ENCODE measurements around the gene RNF186.

RNF186 gene

DNA sequence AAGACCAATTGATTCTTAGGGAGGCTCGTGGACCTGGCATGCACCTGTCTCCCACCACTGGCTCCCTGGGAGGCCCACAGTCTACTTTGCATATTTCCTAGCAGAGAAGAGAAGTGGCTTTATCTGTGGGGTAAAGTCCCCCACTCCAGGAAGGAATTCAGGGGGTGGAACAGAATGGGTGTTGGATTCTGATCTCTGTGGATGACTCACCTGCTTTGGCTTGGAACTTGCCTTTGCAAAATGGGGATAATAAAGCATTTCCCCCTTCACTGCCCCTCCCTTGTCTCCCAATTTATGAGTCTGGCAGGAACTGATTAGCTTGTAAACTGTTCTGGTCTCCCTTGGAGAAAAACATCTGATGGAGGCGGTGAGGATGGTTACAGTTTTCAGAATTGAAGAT lies 46.0 kb upstream of the RNF186 start:
- no peak overlapping the region for H2AFZ ChIP-seq (ENCODE audit: low read depth)
- no peaks in the 10 kb centered on the region for H3K4me1 ChIP-seq (ENCODE audit: low read depth, poor library complexity, severe bottlenecking)
- H3K27me3 ChIP-seq (ENCODE audit: insufficient read depth, low read depth): no peaks in the 10 kb centered on the region
- TF ChIP-seq, protein P1, sequence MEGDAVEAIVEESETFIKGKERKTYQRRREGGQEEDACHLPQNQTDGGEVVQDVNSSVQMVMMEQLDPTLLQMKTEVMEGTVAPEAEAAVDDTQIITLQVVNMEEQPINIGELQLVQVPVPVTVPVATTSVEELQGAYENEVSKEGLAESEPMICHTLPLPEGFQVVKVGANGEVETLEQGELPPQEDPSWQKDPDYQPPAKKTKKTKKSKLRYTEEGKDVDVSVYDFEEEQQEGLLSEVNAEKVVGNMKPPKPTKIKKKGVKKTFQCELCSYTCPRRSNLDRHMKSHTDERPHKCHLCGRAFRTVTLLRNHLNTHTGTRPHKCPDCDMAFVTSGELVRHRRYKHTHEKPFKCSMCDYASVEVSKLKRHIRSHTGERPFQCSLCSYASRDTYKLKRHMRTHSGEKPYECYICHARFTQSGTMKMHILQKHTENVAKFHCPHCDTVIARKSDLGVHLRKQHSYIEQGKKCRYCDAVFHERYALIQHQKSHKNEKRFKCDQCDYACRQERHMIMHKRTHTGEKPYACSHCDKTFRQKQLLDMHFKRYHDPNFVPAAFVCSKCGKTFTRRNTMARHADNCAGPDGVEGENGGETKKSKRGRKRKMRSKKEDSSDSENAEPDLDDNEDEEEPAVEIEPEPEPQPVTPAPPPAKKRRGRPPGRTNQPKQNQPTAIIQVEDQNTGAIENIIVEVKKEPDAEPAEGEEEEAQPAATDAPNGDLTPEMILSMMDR (conservative IDR thresholded peaks at IDR 0.05; ENCODE audit: low read depth, low read length): no peak
- H3K4me3 ChIP-seq (IDR thresholded peaks at IDR 0.05; ENCODE audit: insufficient read depth, low read depth, low read length): no peak overlapping the region
- H3K36me3 ChIP-seq (ENCODE audit: insufficient read depth): no peaks in the 10 kb centered on the region
- H4K20me1 ChIP-seq (ENCODE audit: insufficient read depth): no peaks in the 10 kb centered on the region
- H3K4me2 ChIP-seq: no peak overlapping the region
- H3K9ac ChIP-seq: no peak overlapping the region
- no peak overlapping the region for H3K27ac ChIP-seq
- no peaks in the 10 kb centered on the region for H3K79me2 ChIP-seq (ENCODE audit: insufficient read depth, low read depth)

DNA sequence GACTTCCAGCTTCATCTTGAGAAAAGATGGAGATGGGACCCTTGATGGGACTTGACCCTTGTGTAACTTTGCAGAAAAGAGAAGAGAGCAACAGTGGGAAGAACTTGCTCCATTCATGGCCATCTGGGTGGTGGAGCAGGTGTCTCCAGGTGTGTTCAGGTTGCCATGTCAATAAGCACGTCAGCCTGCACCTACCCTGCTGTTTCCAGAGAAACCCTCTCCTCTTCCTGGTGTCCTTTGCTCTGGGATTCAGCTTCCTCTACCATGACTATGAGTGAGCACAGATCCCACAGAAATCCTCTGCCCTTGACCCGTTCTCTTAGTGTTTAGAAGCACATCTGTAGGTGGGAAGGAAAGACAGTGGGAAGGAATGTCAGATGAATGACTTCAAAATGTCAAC lies 45.3 kb upstream of the RNF186 start:
- Histone ChIP-seq H3K27ac (no peak overlapping the region), H3K36me3 (ENCODE audit: insufficient read depth) (no peaks in the 10 kb centered on the region), H3K27me3 (ENCODE audit: insufficient read depth, low read depth) (no peaks in the 10 kb centered on the region), H3K4me2 (no peak overlapping the region), H3K9ac (no peak overlapping the region), H2AFZ (ENCODE audit: low read depth) (no peak overlapping the region), H3K79me2 (ENCODE audit: insufficient read depth, low read depth) (no peaks in the 10 kb centered on the region), H3K4me1 (ENCODE audit: low read depth, poor library complexity, severe bottlenecking) (no peaks in the 10 kb centered on the region), H4K20me1 (ENCODE audit: insufficient read depth) (no peaks in the 10 kb centered on the region), H3K4me3 (IDR thresholded peaks at IDR 0.05; ENCODE audit: insufficient read depth, low read depth, low read length) (no peak overlapping the region)
- TF ChIP-seq, protein P1 (conservative IDR thresholded peaks at IDR 0.05; ENCODE audit: low read depth, low read length): no peak

DNA sequence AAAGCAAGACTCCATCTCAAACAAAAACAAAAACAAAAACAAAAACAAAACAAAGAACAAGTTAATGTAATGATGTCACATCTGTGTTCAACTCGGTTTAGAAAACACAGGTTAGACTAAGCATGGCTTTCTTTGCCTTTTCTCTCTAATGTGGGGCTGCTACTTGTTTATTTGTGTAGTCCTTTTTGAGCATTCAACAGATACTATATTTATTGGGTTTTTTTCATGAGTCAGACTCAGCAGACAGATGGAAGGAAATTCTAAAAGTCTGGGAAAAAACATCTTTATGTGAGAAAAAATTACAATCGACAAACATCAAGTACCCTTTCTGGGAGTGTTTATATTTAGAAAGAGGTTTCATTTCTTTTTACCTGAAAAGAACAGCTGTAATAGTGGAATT lies 44.8 kb upstream of the RNF186 start:
- H3K4me1 ChIP-seq (ENCODE audit: low read depth, poor library complexity, severe bottlenecking): no peaks in the 10 kb centered on the region
- no peaks in the 10 kb centered on the region for H3K36me3 ChIP-seq (ENCODE audit: insufficient read depth)
- H3K27ac ChIP-seq: no peak overlapping the region
- H3K4me2 ChIP-seq: no peak overlapping the region
- H3K27me3 ChIP-seq (ENCODE audit: insufficient read depth, low read depth): no peaks in the 10 kb centered on the region
- H4K20me1 ChIP-seq (ENCODE audit: insufficient read depth): no peaks in the 10 kb centered on the region
- no peak overlapping the region for H3K4me3 ChIP-seq (IDR thresholded peaks at IDR 0.05; ENCODE audit: insufficient read depth, low read depth, low read length)
- TF ChIP-seq, protein P1 (conservative IDR thresholded peaks at IDR 0.05; ENCODE audit: low read depth, low read length): no peak
- H3K9ac ChIP-seq: no peak overlapping the region
- no peak overlapping the region for H2AFZ ChIP-seq (ENCODE audit: low read depth)
- no peaks in the 10 kb centered on the region for H3K79me2 ChIP-seq (ENCODE audit: insufficient read depth, low read depth)

DNA sequence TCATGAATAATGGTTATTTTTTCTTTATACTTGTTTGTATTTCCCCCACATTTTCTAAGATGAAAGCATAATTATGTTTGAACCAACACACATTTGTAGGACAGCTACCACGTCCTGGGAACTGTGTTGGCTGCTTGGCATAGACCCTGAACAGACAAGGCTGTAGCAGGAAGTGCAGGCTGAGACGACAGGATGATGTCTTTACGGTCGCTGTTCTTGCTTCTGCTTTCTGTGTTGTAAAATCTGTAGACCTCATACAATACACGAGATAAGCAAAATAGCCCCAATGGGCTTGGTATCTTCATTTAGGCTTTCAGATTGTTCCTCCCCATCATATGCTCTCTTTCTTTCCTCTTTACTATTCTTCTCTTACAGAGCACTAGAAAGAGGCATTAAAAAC lies 43.8 kb upstream of the RNF186 start:
- TF ChIP-seq, protein P1 (conservative IDR thresholded peaks at IDR 0.05; ENCODE audit: low read depth, low read length): no peak
- Histone ChIP-seq H3K4me3 (IDR thresholded peaks at IDR 0.05; ENCODE audit: insufficient read depth, low read depth, low read length) (no peak overlapping the region), H3K27ac (no peak overlapping the region), H3K79me2 (ENCODE audit: insufficient read depth, low read depth) (no peaks in the 10 kb centered on the region), H3K9ac (no peak overlapping the region), H3K27me3 (ENCODE audit: insufficient read depth, low read depth) (no peaks in the 10 kb centered on the region), H4K20me1 (ENCODE audit: insufficient read depth) (no peaks in the 10 kb centered on the region), H3K4me1 (ENCODE audit: low read depth, poor library complexity, severe bottlenecking) (no peaks in the 10 kb centered on the region), H3K4me2 (no peak overlapping the region), H3K36me3 (ENCODE audit: insufficient read depth) (no peaks in the 10 kb centered on the region), H2AFZ (ENCODE audit: low read depth) (no peak overlapping the region)

DNA sequence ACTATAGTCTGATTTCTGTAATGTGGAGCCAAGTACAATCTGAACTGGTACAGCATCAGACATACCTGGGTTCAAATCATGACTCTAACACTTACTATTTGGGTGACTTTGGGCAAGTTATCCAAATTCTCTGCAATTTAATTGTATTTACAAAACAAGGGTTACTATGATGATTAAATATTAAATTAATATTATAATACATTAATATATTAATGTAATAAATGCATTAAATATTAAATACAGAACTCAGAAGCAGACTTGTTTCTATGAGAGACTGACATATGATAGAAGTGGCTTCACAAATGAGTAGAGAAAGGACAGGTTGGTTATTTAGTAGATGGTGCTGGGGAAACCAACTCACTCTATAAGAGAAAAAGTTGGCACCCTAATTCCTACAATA lies 39.8 kb upstream of the RNF186 start:
- H4K20me1 ChIP-seq (ENCODE audit: insufficient read depth): no peaks in the 10 kb centered on the region
- H3K27ac ChIP-seq: no peak overlapping the region
- no peaks in the 10 kb centered on the region for H3K27me3 ChIP-seq (ENCODE audit: insufficient read depth, low read depth)
- no peak overlapping the region for H3K4me3 ChIP-seq (IDR thresholded peaks at IDR 0.05; ENCODE audit: insufficient read depth, low read depth, low read length)
- H3K36me3 ChIP-seq (ENCODE audit: insufficient read depth): no peaks in the 10 kb centered on the region
- no peaks in the 10 kb centered on the region for H3K4me1 ChIP-seq (ENCODE audit: low read depth, poor library complexity, severe bottlenecking)
- H3K4me2 ChIP-seq: no peak overlapping the region
- H3K79me2 ChIP-seq (ENCODE audit: insufficient read depth, low read depth): no peaks in the 10 kb centered on the region
- no peak overlapping the region for H3K9ac ChIP-seq
- no peak overlapping the region for H2AFZ ChIP-seq (ENCODE audit: low read depth)
- TF ChIP-seq, protein P1 (conservative IDR thresholded peaks at IDR 0.05; ENCODE audit: low read depth, low read length): no peak

All from KMS-11 (cell line).